Small intestine (tissue), 7 donors: ENCODE data around the gene MCTP1. TPM values are rescaled to one million over a fixed set of nuclear protein-coding genes. Genes with fewer than 3 reads are reported as not detected.

Experiments used
- DNase-seq, 2 donors: peaks; one replicate each; pipeline versions ENCODE4 v3.0.0 to v3.0.0-alpha.2; 2013
- FAIRE-seq: peaks from 2 replicates; lab custom pipeline; 2012; peaks lifted over from hg19 to GRCh38; lab: Jason Lieb, UNC
- H3K27ac ChIP-seq, 3 donors: one replicate each; pipeline ENCODE4 v1.5.1; 2013; ENCODE audit warnings: low read length in 2 of 3, mild to moderate bottlenecking in 2 of 3, control low read depth in 1 of 3, inconsistent platforms in 1 of 3, low read depth in 1 of 3, moderate library complexity in 1 of 3
- H3K27me3 ChIP-seq, 3 donors: one replicate each; pipeline ENCODE4 v1.6.1; 2013; ENCODE audit warnings: low read length in 3 of 3, inconsistent platforms in 1 of 3; ENCODE audit not compliant: control insufficient read depth in 3 of 3, insufficient read depth in 3 of 3
- H3K36me3 ChIP-seq, 3 donors: one replicate each; pipeline ENCODE4 v1.6.1; 2013; ENCODE audit warnings: low read length in 3 of 3, inconsistent platforms in 1 of 3, low read depth in 1 of 3, mild to moderate bottlenecking in 1 of 3, moderate library complexity in 1 of 3; ENCODE audit not compliant: control insufficient read depth in 3 of 3, insufficient read depth in 2 of 3
- H3K4me1 ChIP-seq, 3 donors: one replicate each; pipeline ENCODE4 v1.6.1; 2013; ENCODE audit warnings: low read length in 2 of 3, inconsistent platforms in 1 of 3, low read depth in 1 of 3, mild to moderate bottlenecking in 1 of 3, moderate library complexity in 1 of 3; ENCODE audit not compliant: control insufficient read depth in 3 of 3, insufficient read depth in 2 of 3
- H3K4me3 ChIP-seq, 3 donors: one replicate each; pipeline ENCODE4 v1.5.1; 2013; ENCODE audit warnings: low read length in 3 of 3, control low read depth in 1 of 3, inconsistent platforms in 1 of 3, low read depth in 1 of 3, mild to moderate bottlenecking in 1 of 3, moderate library complexity in 1 of 3
- H3K9me3 ChIP-seq, 2 donors: one replicate each; pipeline ENCODE4 v1.6.1; 2013; ENCODE audit warnings: low read depth in 1 of 2, low read length in 1 of 2; ENCODE audit not compliant: control insufficient read depth in 2 of 2, insufficient read depth in 1 of 2
- WGBS, 3 donors: extraction: QIAGEN DNeasy Blood & Tissue Kit; methylation state at CpG; one replicate each; pipeline ENCODE4 v1.1.7; 2013; 5-methylcytosine and 5-hydroxymethylcytosine counted together
- polyA plus RNA-seq, 4 donors: library from polyadenylated mRNA; stranded (reverse) in 3 of 4; unstranded in 1 of 4; fragments of 200-250 nt in 3 of 4; fragments of 120-200 nt in 1 of 4; gene quantifications; one replicate each; pipeline versions ENCODE4 v1.2.1 to v1.2.3, GENCODE V29; 2013
- donor health status: healthy with polysubstance abuse.
- donor health status: control.
- donor health status: control.
- donor health status: Bipolar disorder and iron deficiency.
- donor health status: healthy.

MCTP1 gene
- polyA plus RNA-seq, 4 donors = 0.22 to 6.1 (median 2.3) TPM

DNA sequence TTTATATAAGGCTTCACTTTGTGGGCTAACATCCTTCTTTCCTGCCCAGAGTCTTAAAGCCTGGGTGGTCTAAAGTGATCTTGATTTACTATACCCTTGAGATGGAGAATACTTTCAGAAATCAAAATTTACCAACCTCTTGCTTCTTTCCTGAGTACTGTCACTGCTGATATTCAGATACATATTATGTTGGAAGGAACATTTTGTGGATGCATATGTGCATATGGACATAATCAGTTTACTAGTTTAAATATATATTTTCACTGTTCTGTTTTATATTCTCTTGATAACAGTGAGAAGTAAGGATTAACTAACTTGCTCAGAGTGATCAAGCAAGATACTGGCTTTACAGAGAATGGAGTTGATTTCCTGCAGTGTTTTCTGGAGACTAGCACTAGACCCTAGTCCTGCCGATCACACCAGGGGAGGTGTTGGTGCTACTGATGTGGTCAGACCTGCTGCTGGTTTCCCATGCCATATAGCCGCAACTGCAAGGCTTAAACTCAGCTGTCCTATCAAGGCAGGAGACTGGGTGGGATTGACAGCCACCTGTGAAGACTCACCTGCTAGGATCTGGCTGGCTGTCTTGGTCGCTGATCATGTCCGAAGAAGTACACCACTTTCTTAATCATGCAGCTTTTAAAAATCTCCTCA, 608.8 kb downstream of the MCTP1 start:
- H3K4me1 ChIP-seq = no peaks in the 10 kb centered on the region
- H3K36me3 ChIP-seq = peaks cover 0 to 8% (median 0%) of the 10 kb centered on the region in 3 donors
- DNase-seq (no peak), FAIRE-seq (no peak)
- no peak overlapping the region for H3K4me3 ChIP-seq
- H3K27me3 ChIP-seq = no peaks in the 10 kb centered on the region
- H3K27ac ChIP-seq = no peak overlapping the region
- WGBS, 3 donors = 90 to 97% (median 94%) methylated on average over 4 of the region's 4 CpGs
- H3K9me3 ChIP-seq = no peaks in the 10 kb centered on the region

DNA sequence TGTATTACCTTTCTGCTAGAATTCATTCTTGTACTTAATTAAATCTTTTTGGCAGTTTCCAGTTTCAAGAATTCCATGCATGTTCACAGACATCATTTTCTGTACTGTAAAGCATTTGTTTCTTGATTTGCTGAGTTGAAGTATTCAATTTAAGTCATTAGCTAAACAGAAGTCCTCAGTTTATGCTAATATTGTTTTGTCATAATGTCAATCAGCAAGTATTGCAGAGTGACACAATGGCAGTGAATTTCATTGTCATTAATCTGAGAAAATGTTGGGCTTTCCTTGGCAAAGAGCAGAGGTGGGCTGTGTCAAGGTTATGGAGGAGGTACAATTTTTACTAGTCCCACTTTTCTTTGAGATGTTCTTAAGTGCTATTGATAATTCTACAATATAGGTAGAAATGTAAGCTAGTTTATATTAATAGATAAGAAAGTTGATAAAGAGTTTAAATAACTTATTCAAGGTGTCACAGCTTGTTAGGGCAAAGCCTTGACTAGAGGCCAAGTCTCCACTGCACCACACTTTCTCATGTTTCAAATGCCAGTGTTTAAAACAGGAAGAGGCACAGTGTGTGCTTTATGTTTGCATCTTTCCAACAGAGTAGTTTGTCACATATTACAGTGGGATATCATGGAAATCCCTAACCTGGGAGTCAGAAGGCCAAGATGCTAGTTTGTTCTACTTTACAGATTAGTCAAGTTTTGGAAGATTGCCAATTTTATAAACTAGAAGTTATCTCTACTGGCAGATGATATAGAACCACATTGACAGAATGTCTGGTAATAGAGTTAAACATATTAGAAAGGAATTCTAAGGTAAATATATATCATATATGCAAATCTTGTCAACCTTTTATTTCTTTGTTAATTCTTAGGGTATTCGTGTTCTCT, 610.2 kb downstream of the MCTP1 start:
- Histone ChIP-seq H3K4me1 (no peaks in the 10 kb centered on the region), H3K4me3 (no peak overlapping the region), H3K36me3 (peaks cover 0 to 7% (median 0%) of the 10 kb centered on the region in 3 donors), H3K27ac (no peak overlapping the region), H3K9me3 (no peaks in the 10 kb centered on the region), H3K27me3 (no peaks in the 10 kb centered on the region)
- DNase-seq = no peak
- no peak for FAIRE-seq
- WGBS, 3 donors = 97 to 98% (median 98%) methylated on average over 1 of the region's 1 CpG

DNA sequence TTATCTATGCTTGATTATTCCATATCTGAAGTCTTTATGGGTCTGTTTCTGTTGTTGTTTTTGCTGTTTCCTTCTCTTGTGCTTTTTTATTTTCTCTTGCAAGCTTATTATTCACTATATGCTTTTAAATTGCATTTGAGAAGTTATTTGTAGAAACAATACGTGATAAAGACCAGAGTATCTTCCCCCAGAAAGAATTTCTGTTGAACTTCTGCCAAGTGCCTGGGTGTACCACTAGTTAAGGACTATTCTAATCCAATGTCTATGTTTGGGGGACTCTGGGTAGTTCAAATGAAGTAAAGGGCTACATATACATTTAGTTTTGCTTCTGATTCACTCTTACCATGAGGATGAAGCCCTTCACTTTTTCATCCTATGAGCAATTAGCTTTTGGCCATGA, 612.1 kb downstream of the MCTP1 start:
- H3K9me3 ChIP-seq = no peaks in the 10 kb centered on the region
- no peaks in the 10 kb centered on the region for H3K4me1 ChIP-seq
- no peak for FAIRE-seq
- 72 to 85% (median 83%) methylated on average over 1 of the region's 1 CpG for WGBS, 3 donors
- no peak overlapping the region for H3K27ac ChIP-seq
- H3K27me3 ChIP-seq = no peaks in the 10 kb centered on the region
- no peak for DNase-seq
- H3K4me3 ChIP-seq = no peak overlapping the region
- peaks cover 0 to 13% (median 0%) of the 10 kb centered on the region in 3 donors for H3K36me3 ChIP-seq

DNA sequence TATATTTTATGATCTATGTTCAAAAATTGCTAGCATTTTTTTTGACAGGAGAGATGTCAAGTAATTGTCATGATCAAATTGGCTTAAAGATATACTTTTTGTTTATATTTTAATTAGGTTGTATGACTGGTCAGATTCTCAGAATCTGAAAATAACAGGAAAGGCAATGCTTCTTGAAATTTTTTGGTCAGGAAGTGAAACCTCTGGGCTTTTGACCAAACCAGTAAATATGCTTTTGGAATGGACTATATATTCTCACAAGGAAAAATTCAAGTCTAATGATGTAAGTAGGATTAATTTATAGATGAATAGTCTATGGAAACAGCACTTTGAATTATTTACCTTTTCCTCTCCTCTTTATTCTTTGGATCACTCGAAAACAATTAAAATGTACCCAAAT, 614.2 kb downstream of the MCTP1 start:
- Histone ChIP-seq H3K36me3 (peaks cover 0 to 13% (median 0%) of the 10 kb centered on the region in 3 donors), H3K4me3 (no peak overlapping the region), H3K27ac (no peak overlapping the region), H3K27me3 (no peaks in the 10 kb centered on the region), H3K4me1 (no peaks in the 10 kb centered on the region), H3K9me3 (no peaks in the 10 kb centered on the region)
- WGBS, 3 donors = 90 to 96% (median 93%) methylated on average over 1 of the region's 1 CpG
- DNase-seq = no peak
- no peak for FAIRE-seq

DNA sequence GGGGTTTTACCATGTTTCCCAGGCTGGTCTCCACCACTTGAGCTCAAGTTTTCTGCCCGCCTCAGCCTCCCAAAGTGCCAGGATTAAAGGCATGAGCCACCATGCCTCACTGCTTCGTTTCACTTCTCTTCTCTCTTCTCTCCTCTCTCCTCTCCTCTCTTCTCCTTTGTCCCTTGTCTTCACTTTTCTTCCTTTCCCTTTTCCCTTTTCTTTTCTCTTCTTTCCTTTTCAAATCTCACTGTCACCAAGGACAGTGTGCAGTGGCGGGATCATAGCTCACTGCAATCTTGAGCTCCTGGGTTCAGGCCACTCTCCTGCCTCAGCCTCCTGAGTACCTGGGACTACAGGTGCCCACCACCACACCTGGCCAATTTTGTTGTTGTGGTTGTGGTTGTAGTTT, 617.0 kb downstream of the MCTP1 start:
- H3K4me1 ChIP-seq = no peaks in the 10 kb centered on the region
- no peak overlapping the region for H3K27ac ChIP-seq
- WGBS, 3 donors = 96 to 100% (median 96%) methylated on average over 3 of the region's 3 CpGs
- no peak for DNase-seq
- peaks cover 0 to 14% (median 3%) of the 10 kb centered on the region in 3 donors for H3K36me3 ChIP-seq
- H3K9me3 ChIP-seq = no peaks in the 10 kb centered on the region
- no peak for FAIRE-seq
- H3K4me3 ChIP-seq = no peak overlapping the region
- H3K27me3 ChIP-seq = no peaks in the 10 kb centered on the region

DNA sequence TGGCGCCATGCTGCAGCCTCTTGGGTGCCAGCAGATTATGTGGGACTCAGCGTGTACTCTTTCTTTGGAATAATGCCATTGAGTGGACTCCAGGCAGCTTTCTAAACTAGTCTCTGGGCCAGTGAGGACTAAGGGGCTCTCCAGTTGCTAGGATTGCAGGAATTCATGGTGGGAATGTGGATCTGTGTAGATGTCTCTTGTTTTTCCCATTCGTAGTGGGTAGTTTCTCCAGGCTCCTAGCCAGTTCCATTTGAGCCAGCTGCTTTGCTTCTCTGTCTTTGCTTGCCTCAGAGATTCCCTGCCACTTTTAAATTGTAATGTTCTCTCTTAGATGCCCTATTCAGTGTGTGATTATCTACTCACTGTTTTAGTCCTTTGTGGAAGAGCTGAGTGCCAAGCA, 623.8 kb downstream of the MCTP1 start:
- FAIRE-seq (no peak), DNase-seq (no peak)
- Histone ChIP-seq H3K4me3 (no peak overlapping the region), H3K27ac (no peak overlapping the region), H3K36me3 (peaks cover 0 to 22% (median 4%) of the 10 kb centered on the region in 3 donors), H3K9me3 (peaks cover 0 to 5% of the 10 kb centered on the region in 2 donors), H3K4me1 (no peaks in the 10 kb centered on the region), H3K27me3 (no peaks in the 10 kb centered on the region)
- WGBS, 3 donors = 90 to 97% (median 96%) methylated on average over 3 of the region's 3 CpGs

DNA sequence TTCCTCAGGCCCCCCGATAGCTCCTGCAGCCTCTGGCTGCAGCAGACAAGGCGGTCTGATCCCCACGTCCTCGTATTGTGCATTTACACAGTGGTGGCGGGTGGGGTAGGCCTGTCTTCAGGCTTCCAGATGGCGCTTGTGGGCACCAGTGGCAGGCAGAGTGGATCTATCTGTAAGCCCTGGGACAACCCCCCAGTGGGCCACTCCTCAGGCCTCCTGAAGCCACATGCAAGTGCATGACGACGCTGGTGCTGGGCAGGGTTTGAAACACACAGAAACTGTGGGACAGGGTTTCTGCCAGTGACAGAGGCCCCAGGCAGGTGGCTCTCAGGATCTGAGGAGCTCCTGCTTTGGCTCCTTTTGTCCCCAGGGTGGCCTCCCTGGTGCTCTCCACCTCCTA, 624.4 kb downstream of the MCTP1 start:
- DNase-seq = no peak
- FAIRE-seq = no peak
- WGBS, 3 donors = 97 to 99% (median 97%) methylated on average over 8 of the region's 8 CpGs

DNA sequence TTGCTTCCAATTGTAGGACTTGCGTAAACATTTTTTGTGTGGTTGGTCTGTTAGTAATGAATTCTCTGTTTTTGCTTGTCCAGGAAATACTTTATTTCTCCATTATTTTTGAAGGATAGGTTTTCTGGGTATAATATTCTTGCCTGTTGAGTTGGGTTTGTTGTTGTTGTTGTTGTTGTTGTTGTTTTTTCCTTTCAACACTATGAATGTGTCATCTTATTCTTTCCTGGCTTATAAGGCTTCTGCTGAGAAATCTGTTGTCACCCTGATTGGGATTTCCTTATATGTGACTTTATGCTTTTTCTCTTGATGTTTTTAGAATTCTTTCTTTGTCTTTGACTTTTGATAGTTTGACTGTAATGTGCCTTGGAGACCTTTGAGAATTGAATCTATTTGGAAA, 626.6 kb downstream of the MCTP1 start:
- H3K9me3 ChIP-seq = peaks cover 0 to 11% of the 10 kb centered on the region in 2 donors
- no peaks in the 10 kb centered on the region for H3K4me1 ChIP-seq
- DNase-seq (no peak), FAIRE-seq (no peak)
- H3K36me3 ChIP-seq = peaks cover 0 to 22% (median 2%) of the 10 kb centered on the region in 3 donors
- H3K27ac ChIP-seq = no peak overlapping the region
- H3K27me3 ChIP-seq = no peaks in the 10 kb centered on the region
- 96 to 100% (median 97%) methylated on average over 1 of the region's 1 CpG for WGBS, 3 donors
- H3K4me3 ChIP-seq = no peak overlapping the region

More for the DNA sequence above, 624.4 kb downstream of the MCTP1 start:
- Histone ChIP-seq H3K9me3 (peaks cover 0 to 5% of the 10 kb centered on the region in 2 donors), H3K4me3 (no peak overlapping the region), H3K36me3 (peaks cover 0 to 21% (median 4%) of the 10 kb centered on the region in 3 donors), H3K4me1 (no peaks in the 10 kb centered on the region), H3K27ac (no peak overlapping the region), H3K27me3 (no peaks in the 10 kb centered on the region)
